Neutrophil (primary cell): ENCODE results near the gene GLYAT.

Experiments used
- H3K27ac ChIP-seq: fragments of 200-600 bp; sonication (generic); 2 replicates; pipeline ENCODE4 v1.5.1; 2016; ENCODE audit warnings: mild to moderate bottlenecking, moderate library complexity
- H3K27me3 ChIP-seq: fragments of 200-600 bp; sonication (generic); 2 replicates; pipeline ENCODE4 v1.6.0; 2016; ENCODE audit warnings: mild to moderate bottlenecking
- H3K36me3 ChIP-seq: fragments of 200-600 bp; sonication (generic); 2 replicates; pipeline ENCODE4 v1.5.1; 2017
- H3K4me1 ChIP-seq, 2 experiments: fragments of 200-600 bp in 1 of 2; sonication (generic) in 1 of 2; 1 replicate in 1 of 2; 2 replicates in 1 of 2; pipeline versions ENCODE4 v1.5.1 to v1.6.1; 2013 to 2016; ENCODE audit warnings: low read depth in 1 of 2, low read length in 1 of 2, mild to moderate bottlenecking in 1 of 2, moderate library complexity in 1 of 2; ENCODE audit not compliant: control insufficient read depth in 1 of 2, insufficient read depth in 1 of 2
- H3K4me3 ChIP-seq, 2 experiments: fragments of 200-600 bp in 1 of 2; sonication (generic) in 1 of 2; 1 replicate in 1 of 2; 2 replicates in 1 of 2; pipeline ENCODE4 v1.5.1; 2013 to 2016; ENCODE audit warnings: low read depth in 1 of 2, low read length in 1 of 2, mild to moderate bottlenecking in 1 of 2, moderate library complexity in 1 of 2
- H3K9me3 ChIP-seq: fragments of 200-600 bp; sonication (generic); 2 replicates; pipeline ENCODE4 v1.5.1; 2016
- CTCF ChIP-seq: fragments of 200-600 bp; sonication (generic); IDR thresholded peaks from 2 replicates; pipeline ENCODE4 v1.5.1; 2016; ENCODE audit warnings: antibody characterized with exemption

The GLYAT gene

GRCh38 chr11:58742140-58742539 is 10.4 kb upstream of the GLYAT start:
- Histone ChIP-seq H3K27ac (no peak overlapping the region), H3K27me3 (no peaks in the 10 kb centered on the region), H3K4me1 (no peaks in the 10 kb centered on the region), H3K9me3 (peaks cover 6% of the 10 kb centered on the region), H3K4me3 (no peak overlapping the region), H3K36me3 (no peaks in the 10 kb centered on the region)
- no peak for TF ChIP-seq CTCF

- no peaks in the 10 kb centered on the region for H3K4me1 ChIP-seq
- no peak for TF ChIP-seq CTCF
- no peaks in the 10 kb centered on the region for H3K36me3 ChIP-seq
- no peak overlapping the region for H3K27ac ChIP-seq
- H3K9me3 ChIP-seq, result peaks cover 6% of the 10 kb centered on the region
- H3K27me3 ChIP-seq, result no peaks in the 10 kb centered on the region
- no peak overlapping the region for H3K4me3 ChIP-seq
Measured at GRCh38 chr11:58741127-58741526, 9.4 kb upstream of the GLYAT start.

GRCh38 chr11:58740447-58740846 is 8.7 kb upstream of the GLYAT start:
- H3K4me3 ChIP-seq, result no peak overlapping the region
- no peaks in the 10 kb centered on the region for H3K27me3 ChIP-seq
- no peaks in the 10 kb centered on the region for H3K36me3 ChIP-seq
- no peak overlapping the region for H3K27ac ChIP-seq
- no peaks in the 10 kb centered on the region for H3K4me1 ChIP-seq
- TF ChIP-seq CTCF, result no peak
- peaks cover 6% of the 10 kb centered on the region for H3K9me3 ChIP-seq

GRCh38 chr11:58739725-58740430 is 8.1 kb upstream of the GLYAT start:
- H3K4me1 ChIP-seq, result no peaks in the 10 kb centered on the region
- H3K27ac ChIP-seq, result no peak overlapping the region
- H3K4me3 ChIP-seq, result no peak overlapping the region
- H3K27me3 ChIP-seq, result no peaks in the 10 kb centered on the region
- TF ChIP-seq CTCF, result no peak
- no peaks in the 10 kb centered on the region for H3K36me3 ChIP-seq
- peaks cover 6% of the 10 kb centered on the region for H3K9me3 ChIP-seq

GRCh38 chr11:58734681-58735490 is 3.1 kb upstream of the GLYAT start:
- no peaks in the 10 kb centered on the region for H3K27me3 ChIP-seq
- H3K4me1 ChIP-seq, result no peaks in the 10 kb centered on the region
- no peak for TF ChIP-seq CTCF
- H3K36me3 ChIP-seq, result no peaks in the 10 kb centered on the region
- H3K27ac ChIP-seq, result no peak overlapping the region
- H3K4me3 ChIP-seq, result no peak overlapping the region
- H3K9me3 ChIP-seq, result no peaks in the 10 kb centered on the region
